OCI-LY1 (cell line): ENCODE data around the gene MACROD2.

ENCODE experiments used
- EZH2 ChIP-seq: fragments of 200-600 bp; sonication (generic), shearing (Covaris generic); IDR thresholded peaks from 2 replicates; pipeline ENCODE4 v1.8.0; 2017; ENCODE audit warnings: borderline replicate concordance, mixed run types, mild to moderate bottlenecking, antibody characterized with exemption, low read length, moderate library complexity, mixed read lengths
- TF ChIP-seq, protein P1 (sequence below): fragments of 200-600 bp; sonication (generic), shearing (Covaris generic); IDR thresholded peaks from 2 replicates; pipeline ENCODE4 v1.5.1; 2017; ENCODE audit warnings: mild to moderate bottlenecking, antibody characterized with exemption, low read length, moderate library complexity, mixed read lengths

- TF ChIP-seq, protein P1, sequence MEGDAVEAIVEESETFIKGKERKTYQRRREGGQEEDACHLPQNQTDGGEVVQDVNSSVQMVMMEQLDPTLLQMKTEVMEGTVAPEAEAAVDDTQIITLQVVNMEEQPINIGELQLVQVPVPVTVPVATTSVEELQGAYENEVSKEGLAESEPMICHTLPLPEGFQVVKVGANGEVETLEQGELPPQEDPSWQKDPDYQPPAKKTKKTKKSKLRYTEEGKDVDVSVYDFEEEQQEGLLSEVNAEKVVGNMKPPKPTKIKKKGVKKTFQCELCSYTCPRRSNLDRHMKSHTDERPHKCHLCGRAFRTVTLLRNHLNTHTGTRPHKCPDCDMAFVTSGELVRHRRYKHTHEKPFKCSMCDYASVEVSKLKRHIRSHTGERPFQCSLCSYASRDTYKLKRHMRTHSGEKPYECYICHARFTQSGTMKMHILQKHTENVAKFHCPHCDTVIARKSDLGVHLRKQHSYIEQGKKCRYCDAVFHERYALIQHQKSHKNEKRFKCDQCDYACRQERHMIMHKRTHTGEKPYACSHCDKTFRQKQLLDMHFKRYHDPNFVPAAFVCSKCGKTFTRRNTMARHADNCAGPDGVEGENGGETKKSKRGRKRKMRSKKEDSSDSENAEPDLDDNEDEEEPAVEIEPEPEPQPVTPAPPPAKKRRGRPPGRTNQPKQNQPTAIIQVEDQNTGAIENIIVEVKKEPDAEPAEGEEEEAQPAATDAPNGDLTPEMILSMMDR: no peak
- TF ChIP-seq EZH2: no peak
Observed at GRCh38 chr20:15703171-15703911, 1708.0 kb downstream of the MACROD2 start.
